Measurements from ENCODE around the gene TIMP3. TPM values are rescaled to one million over a fixed set of nuclear protein-coding genes. Genes with fewer than 3 reads are reported as not detected.

TIMP3 gene
- total RNA-seq, 4 donors from 2014 or later = 40.1 to 93.3 (median 67.5) TPM

- Histone ChIP-seq H3K27me3 (no peaks in the 10 kb centered on the region), H3K27ac (no peak overlapping the region), H3K4me1 (no peaks in the 10 kb centered on the region), H3K36me3 (no peaks in the 10 kb centered on the region), H3K4me3 (no peak overlapping the region), H3K9me3 (no peaks in the 10 kb centered on the region)
- DNase-seq = no peak
- TF ChIP-seq CTCF (IDR thresholded peaks at IDR 0.05) (no peak), POLR2A (IDR thresholded peaks at IDR 0.05) (no peak)
These were observed 79.0 kb downstream of the TIMP3 start for GRCh38 chr22:32880505-32880892.

GRCh38 chr22:32880893-32881596 is 79.5 kb downstream of the TIMP3 start:
- Histone ChIP-seq H3K27me3 (no peaks in the 10 kb centered on the region), H3K4me3 (no peak overlapping the region), H3K27ac (no peak overlapping the region), H3K9me3 (no peaks in the 10 kb centered on the region), H3K4me1 (no peaks in the 10 kb centered on the region), H3K36me3 (no peaks in the 10 kb centered on the region)
- TF ChIP-seq CTCF (IDR thresholded peaks at IDR 0.05) (no peak), POLR2A (IDR thresholded peaks at IDR 0.05) (no peak)
- no peak for DNase-seq

GRCh38 chr22:32882360-32882755 is 80.9 kb downstream of the TIMP3 start:
- Histone ChIP-seq H3K36me3 (no peaks in the 10 kb centered on the region), H3K9me3 (no peaks in the 10 kb centered on the region), H3K4me3 (no peak overlapping the region), H3K27ac (no peak overlapping the region), H3K27me3 (no peaks in the 10 kb centered on the region), H3K4me1 (no peaks in the 10 kb centered on the region)
- no peak for DNase-seq
- TF ChIP-seq CTCF (IDR thresholded peaks at IDR 0.05) (no peak), POLR2A (IDR thresholded peaks at IDR 0.05) (no peak)

GRCh38 chr22:32882774-32883530 is 81.4 kb downstream of the TIMP3 start:
- no peak for DNase-seq
- no peaks in the 10 kb centered on the region for H3K27me3 ChIP-seq
- H3K9me3 ChIP-seq = no peaks in the 10 kb centered on the region
- no peaks in the 10 kb centered on the region for H3K36me3 ChIP-seq
- H3K4me3 ChIP-seq = no peak overlapping the region
- no peaks in the 10 kb centered on the region for H3K4me1 ChIP-seq
- no peak overlapping the region for H3K27ac ChIP-seq
- no peak for TF ChIP-seq CTCF (IDR thresholded peaks at IDR 0.05)
- no peak for TF ChIP-seq POLR2A (IDR thresholded peaks at IDR 0.05)

GRCh38 chr22:32887324-32887980 is 85.9 kb downstream of the TIMP3 start:
- no peaks in the 10 kb centered on the region for H3K4me1 ChIP-seq
- TF ChIP-seq CTCF (IDR thresholded peaks at IDR 0.05) (no peak), POLR2A (IDR thresholded peaks at IDR 0.05) (no peak)
- H3K36me3 ChIP-seq = no peaks in the 10 kb centered on the region

More at GRCh38 chr22:32887324-32887980, 85.9 kb downstream of the TIMP3 start:
- Histone ChIP-seq H3K27ac (no peak overlapping the region), H3K27me3 (no peaks in the 10 kb centered on the region), H3K4me3 (no peak overlapping the region), H3K9me3 (no peaks in the 10 kb centered on the region)
- no peak for DNase-seq

Data from Peyer's patch (tissue), 4 donors.